ENCODE data around the gene ST7. TPM values are rescaled to one million over a fixed set of nuclear protein-coding genes. Genes with fewer than 3 reads are reported as not detected.

ST7 gene
- total RNA-seq, 4 donors from 2014 or later: 23.7 to 29.5 (median 25.5) TPM

- TF ChIP-seq, protein P1, sequence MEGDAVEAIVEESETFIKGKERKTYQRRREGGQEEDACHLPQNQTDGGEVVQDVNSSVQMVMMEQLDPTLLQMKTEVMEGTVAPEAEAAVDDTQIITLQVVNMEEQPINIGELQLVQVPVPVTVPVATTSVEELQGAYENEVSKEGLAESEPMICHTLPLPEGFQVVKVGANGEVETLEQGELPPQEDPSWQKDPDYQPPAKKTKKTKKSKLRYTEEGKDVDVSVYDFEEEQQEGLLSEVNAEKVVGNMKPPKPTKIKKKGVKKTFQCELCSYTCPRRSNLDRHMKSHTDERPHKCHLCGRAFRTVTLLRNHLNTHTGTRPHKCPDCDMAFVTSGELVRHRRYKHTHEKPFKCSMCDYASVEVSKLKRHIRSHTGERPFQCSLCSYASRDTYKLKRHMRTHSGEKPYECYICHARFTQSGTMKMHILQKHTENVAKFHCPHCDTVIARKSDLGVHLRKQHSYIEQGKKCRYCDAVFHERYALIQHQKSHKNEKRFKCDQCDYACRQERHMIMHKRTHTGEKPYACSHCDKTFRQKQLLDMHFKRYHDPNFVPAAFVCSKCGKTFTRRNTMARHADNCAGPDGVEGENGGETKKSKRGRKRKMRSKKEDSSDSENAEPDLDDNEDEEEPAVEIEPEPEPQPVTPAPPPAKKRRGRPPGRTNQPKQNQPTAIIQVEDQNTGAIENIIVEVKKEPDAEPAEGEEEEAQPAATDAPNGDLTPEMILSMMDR (IDR thresholded peaks at IDR 0.05): no peak
- ATAC-seq (ENCODE audit: low FRiP score) (no peak), DNase-seq (ENCODE audit: low spot score) (no peak)
These were observed 179.8 kb downstream of the ST7 start for GRCh38 chr7:117133125-117133524.

GRCh38 chr7:117134411-117134810, 181.1 kb downstream of the ST7 start:
- DNase-seq (ENCODE audit: low spot score) (no peak), ATAC-seq (ENCODE audit: low FRiP score) (no peak)
- TF ChIP-seq, protein P1 (IDR thresholded peaks at IDR 0.05): no peak

GRCh38 chr7:117134889-117135552, 181.7 kb downstream of the ST7 start:
- TF ChIP-seq, protein P1 (IDR thresholded peaks at IDR 0.05): no peak
- no peak for DNase-seq (ENCODE audit: low spot score)
- no peak for ATAC-seq (ENCODE audit: low FRiP score)

- DNase-seq (ENCODE audit: low spot score) (no peak), ATAC-seq (ENCODE audit: low FRiP score) (no peak)
- TF ChIP-seq, protein P1 (IDR thresholded peaks at IDR 0.05): no peak
These were observed 182.2 kb downstream of the ST7 start for GRCh38 chr7:117135553-117135891.

GRCh38 chr7:117137868-117138267, 184.6 kb downstream of the ST7 start:
- ATAC-seq (ENCODE audit: low FRiP score) (no peak), DNase-seq (ENCODE audit: low spot score) (no peak)
- TF ChIP-seq, protein P1 (IDR thresholded peaks at IDR 0.05): no peak

DNA sequence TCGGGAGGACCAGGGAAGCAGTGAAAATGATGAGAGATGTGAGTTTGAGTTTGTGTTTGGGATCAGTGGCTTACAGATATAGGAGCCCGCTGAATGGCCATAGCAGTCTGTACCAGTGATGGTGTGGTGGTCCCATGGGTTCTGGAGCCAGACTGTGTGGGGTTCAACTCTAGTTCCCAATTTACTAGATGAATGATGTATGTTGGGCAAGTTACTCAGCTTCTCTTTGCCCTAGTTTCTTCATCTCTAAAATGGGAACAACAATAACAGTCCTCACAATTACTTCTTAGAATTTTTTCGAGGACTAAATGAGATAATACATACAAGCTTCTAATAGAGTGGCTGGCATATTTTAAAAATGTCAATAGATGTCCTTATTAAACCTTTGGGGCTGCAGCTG, 185.2 kb downstream of the ST7 start:
- DNase-seq (ENCODE audit: low spot score): no peak
- no peak for ATAC-seq (ENCODE audit: low FRiP score)
- TF ChIP-seq, protein P1 (IDR thresholded peaks at IDR 0.05): no peak

- TF ChIP-seq, protein P1 (IDR thresholded peaks at IDR 0.05): no peak
- no peak for ATAC-seq (ENCODE audit: low FRiP score)
- no peak for DNase-seq (ENCODE audit: low spot score)
These were observed 185.7 kb downstream of the ST7 start for GRCh38 chr7:117138981-117139380.

Measured in omental fat pad (tissue), 4 donors.